GM12874 (cell line): Measurements from ENCODE around the gene MAN1C1.

Experiments used
- TF ChIP-seq, protein P1 (sequence below): IDR thresholded peaks from 2 replicates; pipeline ENCODE4 v1.5.1; 2011; ENCODE audit warnings: low read depth, mild to moderate bottlenecking, control low read depth, low read length, moderate library complexity; ENCODE audit not compliant: insufficient read depth

MAN1C1 gene

DNA sequence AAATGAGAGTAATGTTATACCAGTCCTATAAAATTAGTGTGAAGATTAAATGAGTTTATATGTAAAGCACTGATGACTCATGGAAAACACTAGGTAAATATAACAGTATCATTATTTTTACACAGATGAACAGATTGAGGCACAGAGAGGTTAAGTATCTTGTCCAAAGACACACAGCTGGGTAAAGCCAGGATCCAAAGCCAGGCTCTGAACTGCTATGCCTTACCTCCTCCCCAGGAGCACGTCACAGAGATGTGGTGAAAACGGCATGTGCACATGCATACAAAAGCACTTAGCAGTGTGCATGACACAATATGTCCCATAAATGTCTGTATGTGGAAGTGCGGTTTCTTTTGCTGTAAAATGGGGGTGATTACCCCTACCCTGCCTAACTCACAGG lies 56.9 kb downstream of the MAN1C1 start:
- TF ChIP-seq, protein P1, sequence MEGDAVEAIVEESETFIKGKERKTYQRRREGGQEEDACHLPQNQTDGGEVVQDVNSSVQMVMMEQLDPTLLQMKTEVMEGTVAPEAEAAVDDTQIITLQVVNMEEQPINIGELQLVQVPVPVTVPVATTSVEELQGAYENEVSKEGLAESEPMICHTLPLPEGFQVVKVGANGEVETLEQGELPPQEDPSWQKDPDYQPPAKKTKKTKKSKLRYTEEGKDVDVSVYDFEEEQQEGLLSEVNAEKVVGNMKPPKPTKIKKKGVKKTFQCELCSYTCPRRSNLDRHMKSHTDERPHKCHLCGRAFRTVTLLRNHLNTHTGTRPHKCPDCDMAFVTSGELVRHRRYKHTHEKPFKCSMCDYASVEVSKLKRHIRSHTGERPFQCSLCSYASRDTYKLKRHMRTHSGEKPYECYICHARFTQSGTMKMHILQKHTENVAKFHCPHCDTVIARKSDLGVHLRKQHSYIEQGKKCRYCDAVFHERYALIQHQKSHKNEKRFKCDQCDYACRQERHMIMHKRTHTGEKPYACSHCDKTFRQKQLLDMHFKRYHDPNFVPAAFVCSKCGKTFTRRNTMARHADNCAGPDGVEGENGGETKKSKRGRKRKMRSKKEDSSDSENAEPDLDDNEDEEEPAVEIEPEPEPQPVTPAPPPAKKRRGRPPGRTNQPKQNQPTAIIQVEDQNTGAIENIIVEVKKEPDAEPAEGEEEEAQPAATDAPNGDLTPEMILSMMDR, result no peak

DNA sequence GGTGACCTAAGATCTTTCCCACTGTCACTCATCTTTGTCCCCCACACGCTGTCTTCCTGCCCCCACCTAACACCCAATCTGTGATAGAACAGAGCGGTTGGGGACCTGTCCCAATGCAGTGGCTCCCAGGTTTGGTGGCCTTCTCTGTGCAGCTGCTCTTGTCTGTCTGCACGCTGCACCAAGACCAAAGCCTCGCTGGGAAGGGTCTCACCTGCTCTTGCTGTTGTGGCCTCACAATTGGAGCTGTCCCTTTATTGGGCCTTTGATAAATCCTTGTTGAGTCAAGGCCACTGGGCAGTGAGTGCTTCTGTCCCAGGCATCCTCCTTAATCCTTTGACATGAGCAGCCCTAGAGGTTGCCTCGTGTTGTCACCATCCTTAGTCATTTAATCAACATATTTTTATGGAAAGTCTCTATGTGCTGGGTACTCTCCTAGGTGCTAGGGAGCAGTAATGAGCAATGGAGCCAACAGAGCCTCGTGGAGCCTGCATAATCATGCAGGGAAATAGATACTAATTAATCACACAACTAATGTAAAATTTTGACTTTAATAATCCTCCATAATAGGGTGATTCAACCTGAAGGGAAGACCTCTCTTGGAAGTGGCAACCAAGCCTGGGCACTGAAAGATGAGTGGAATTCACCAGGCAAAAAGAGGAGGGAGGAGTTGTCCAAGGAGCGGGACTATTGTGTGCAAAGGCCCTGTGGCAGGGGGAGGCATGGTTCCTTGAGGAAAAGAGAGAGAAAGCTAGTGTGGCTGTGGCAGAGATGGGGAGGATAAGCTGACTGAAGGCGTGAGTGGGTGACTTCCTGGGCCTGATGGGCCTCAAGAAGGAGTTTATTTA lies 57.6 kb downstream of the MAN1C1 start:
- TF ChIP-seq, protein P1, result no peak

DNA sequence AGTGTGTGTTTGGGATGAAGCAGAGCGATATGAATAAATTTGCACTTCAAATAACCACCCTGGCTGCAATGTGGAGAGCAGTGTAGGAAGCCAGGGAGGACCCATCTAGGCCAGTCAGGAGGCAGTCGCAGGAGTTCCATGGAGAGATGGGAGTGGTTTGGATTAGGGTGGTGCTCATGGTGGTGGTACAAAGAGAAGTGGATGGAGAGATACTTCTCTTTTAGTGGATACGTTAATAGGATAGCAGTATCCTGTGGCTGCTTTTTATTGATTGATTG lies 58.2 kb downstream of the MAN1C1 start:
- TF ChIP-seq, protein P1, result no peak

DNA sequence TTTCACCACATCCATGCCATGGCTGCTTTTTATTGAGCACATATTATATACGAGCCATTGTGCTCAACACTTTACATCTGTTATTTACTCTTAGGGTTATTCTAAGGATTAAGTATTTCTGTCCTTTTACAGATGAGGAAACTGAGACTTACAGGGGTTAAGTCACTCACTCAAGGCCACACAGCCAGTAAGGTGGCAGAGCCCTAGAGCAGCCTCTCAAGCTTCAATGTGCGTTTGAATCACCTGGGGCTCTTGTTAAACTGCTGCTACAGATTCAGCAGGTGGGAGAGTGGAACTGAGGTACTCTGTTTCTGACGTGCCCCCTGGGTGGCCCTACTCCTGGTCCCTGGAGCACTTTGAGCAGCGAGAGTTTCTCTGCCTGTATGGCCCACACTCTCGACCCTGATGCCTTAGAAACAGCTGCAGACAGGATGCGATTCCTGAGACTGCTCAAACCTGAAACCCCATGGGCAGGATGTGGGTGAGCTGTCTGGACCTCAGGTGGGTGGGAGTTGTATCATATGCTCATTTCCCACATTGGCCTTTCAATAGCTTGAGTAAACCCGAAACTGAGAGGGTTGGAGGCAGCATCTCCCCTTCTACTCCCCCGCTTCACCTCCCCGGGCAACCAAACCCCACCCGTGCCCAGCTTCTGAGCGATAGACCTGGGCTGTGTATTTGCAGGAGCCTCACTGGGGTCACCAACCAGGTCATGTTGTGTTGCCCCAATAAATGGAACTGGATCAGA lies 59.3 kb downstream of the MAN1C1 start:
- TF ChIP-seq, protein P1, result no peak

DNA sequence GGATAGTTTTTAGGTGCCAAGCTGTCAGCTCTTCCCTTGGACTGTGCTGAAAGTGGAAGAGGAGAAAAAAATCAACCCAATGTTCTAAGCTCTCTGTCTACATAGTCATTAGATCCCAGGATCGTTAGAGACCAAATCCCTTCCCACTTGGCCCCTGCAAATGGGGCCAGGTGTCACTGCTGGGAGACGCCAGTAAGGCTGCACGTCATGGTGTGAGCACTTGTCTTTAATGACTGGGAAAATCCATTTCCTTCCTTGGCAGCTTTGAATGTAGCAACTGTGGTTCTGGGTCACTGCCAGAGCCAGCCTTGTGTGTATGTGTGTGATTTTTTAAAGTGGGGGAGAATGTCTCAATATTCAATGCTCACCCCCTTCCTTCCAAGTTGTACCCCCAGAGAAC lies 59.9 kb downstream of the MAN1C1 start:
- TF ChIP-seq, protein P1, result no peak

DNA sequence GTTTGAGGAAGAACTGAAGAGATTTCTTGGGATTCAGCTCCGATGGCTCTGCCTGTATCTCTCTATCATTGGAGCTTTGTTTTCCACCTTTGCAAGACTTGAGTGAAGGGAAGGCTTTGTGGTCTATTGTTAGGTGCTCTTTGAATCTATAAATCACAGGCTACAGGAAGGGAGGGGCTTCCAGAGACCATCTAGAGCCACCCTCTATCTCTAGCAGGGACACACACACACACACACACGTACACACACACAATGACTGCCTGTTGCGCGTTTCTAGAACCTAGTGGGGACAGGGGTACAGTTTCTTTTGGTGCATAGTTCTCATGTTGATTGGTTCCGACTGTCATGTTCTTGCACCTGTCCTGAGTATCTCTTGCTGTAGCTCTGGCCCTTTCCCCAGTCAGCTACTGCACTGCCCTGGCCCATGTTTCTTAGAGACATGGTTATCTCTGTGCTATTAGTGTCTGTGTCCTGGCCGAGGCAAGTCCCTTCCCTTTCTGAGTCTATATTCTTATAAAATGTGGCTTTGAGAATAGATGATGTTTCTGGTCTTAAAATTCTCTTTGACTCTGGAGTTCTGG lies 60.7 kb downstream of the MAN1C1 start:
- TF ChIP-seq, protein P1, result no peak

DNA sequence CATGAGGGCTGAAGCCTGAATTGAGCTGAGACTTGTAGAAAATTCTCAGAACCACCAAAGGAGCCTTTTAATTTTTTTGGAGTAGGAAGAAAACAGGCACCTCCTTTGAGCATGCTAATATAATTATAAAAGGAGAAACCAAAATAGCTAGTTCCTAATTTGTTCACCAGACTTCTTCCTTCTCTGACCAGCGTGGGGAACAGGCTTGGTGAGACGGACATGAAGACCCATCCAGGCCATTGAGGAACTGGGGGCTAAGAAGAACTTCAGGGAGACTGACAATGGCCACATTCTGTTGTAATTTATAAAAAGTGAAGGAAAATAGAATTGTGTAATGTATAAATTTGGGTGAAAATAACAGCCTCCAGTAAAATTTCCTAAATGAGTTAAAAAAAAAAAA lies 62.6 kb downstream of the MAN1C1 start:
- TF ChIP-seq, protein P1, result no peak
